ENCODE results near the gene F2RL1. TPM values are rescaled to one million over a fixed set of nuclear protein-coding genes. Genes with fewer than 3 reads are reported as not detected.
"Not testable (repeated sequence)": the region's sequence is repeated elsewhere in the genome, so short reads cannot be mapped to it uniquely, and the experiment has no call there.

F2RL1 gene
- total RNA-seq, 1 donor from 2014 or later: 164 TPM

GRCh38 chr5:76850543-76851145 lies 31.8 kb downstream of the F2RL1 start:
- H4K20me1 ChIP-seq (ENCODE audit: insufficient read depth, low read length): no peaks in the 10 kb centered on the region
- no peaks in the 10 kb centered on the region for H3K27me3 ChIP-seq (ENCODE audit: insufficient read depth, low read length)
- H3K36me3 Mint-ChIP-seq (ENCODE audit: low read depth, unreplicated experiment): peaks cover 1% of the 10 kb centered on the region
- H3K9ac ChIP-seq (ENCODE audit: low read length): no peak overlapping the region
- H3K9me3 ChIP-seq (ENCODE audit: insufficient read depth, low read depth, low read length): no peaks in the 10 kb centered on the region
- H3K4me3 ChIP-seq (ENCODE audit: insufficient read depth, low read depth, low read length): no peak overlapping the region
- FAIRE-seq: no peak
- H2AFZ ChIP-seq (ENCODE audit: low read depth, low read length): no peak overlapping the region
- peaks cover 4% of the 10 kb centered on the region for H3K9me3 Mint-ChIP-seq (ENCODE audit: unreplicated experiment)
- H3K36me3 ChIP-seq (ENCODE audit: insufficient read depth, low read length): no peaks in the 10 kb centered on the region
- DNase-seq (ENCODE audit: low read depth): no peak
- no peaks in the 10 kb centered on the region for H3K4me1 Mint-ChIP-seq (ENCODE audit: low read depth, unreplicated experiment)
- TF ChIP-seq EZH2 (IDR thresholded peaks at IDR 0.05; ENCODE audit: insufficient read depth, low read length): no peak
- TF ChIP-seq, protein P1, sequence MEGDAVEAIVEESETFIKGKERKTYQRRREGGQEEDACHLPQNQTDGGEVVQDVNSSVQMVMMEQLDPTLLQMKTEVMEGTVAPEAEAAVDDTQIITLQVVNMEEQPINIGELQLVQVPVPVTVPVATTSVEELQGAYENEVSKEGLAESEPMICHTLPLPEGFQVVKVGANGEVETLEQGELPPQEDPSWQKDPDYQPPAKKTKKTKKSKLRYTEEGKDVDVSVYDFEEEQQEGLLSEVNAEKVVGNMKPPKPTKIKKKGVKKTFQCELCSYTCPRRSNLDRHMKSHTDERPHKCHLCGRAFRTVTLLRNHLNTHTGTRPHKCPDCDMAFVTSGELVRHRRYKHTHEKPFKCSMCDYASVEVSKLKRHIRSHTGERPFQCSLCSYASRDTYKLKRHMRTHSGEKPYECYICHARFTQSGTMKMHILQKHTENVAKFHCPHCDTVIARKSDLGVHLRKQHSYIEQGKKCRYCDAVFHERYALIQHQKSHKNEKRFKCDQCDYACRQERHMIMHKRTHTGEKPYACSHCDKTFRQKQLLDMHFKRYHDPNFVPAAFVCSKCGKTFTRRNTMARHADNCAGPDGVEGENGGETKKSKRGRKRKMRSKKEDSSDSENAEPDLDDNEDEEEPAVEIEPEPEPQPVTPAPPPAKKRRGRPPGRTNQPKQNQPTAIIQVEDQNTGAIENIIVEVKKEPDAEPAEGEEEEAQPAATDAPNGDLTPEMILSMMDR (IDR thresholded peaks at IDR 0.05; ENCODE audit: insufficient read depth, low read depth, low read length): no peak
- peak overlapping the region; percentile 22 for H3K4me3 Mint-ChIP-seq (ENCODE audit: unreplicated experiment)
- no peaks in the 10 kb centered on the region for H3K4me1 ChIP-seq (ENCODE audit: insufficient read depth, low read length)
- H3K27me3 Mint-ChIP-seq (ENCODE audit: low read depth, unreplicated experiment): no peaks in the 10 kb centered on the region
- peak overlapping the region; percentile 62 for H3K27ac Mint-ChIP-seq (ENCODE audit: unreplicated experiment)
- H3K4me2 ChIP-seq (ENCODE audit: low read length): no peak overlapping the region
- no peaks in the 10 kb centered on the region for H3K79me2 ChIP-seq (ENCODE audit: insufficient read depth, low read length)
- no peak overlapping the region for H3K27ac ChIP-seq (ENCODE audit: low read depth, low read length)

GRCh38 chr5:76851728-76852369 lies 33.0 kb downstream of the F2RL1 start:
- no peak for FAIRE-seq
- Mint-ChIP-seq H3K4me3 (ENCODE audit: unreplicated experiment) (no peak overlapping the region), H3K9me3 (ENCODE audit: unreplicated experiment) (peaks cover 1% of the 10 kb centered on the region), H3K4me1 (ENCODE audit: low read depth, unreplicated experiment) (no peaks in the 10 kb centered on the region), H3K27ac (ENCODE audit: unreplicated experiment) (peak overlapping the region; percentile 12), H3K27me3 (ENCODE audit: low read depth, unreplicated experiment) (no peaks in the 10 kb centered on the region), H3K36me3 (ENCODE audit: low read depth, unreplicated experiment) (peaks cover 2% of the 10 kb centered on the region)
- H2AFZ ChIP-seq (ENCODE audit: low read depth, low read length): no peak overlapping the region
- no peaks in the 10 kb centered on the region for H3K27me3 ChIP-seq (ENCODE audit: insufficient read depth, low read length)
- H3K27ac ChIP-seq (ENCODE audit: low read depth, low read length): no peak overlapping the region
- no peak overlapping the region for H3K9ac ChIP-seq (ENCODE audit: low read length)
- no peak overlapping the region for H3K4me3 ChIP-seq (ENCODE audit: insufficient read depth, low read depth, low read length)
- no peaks in the 10 kb centered on the region for H3K79me2 ChIP-seq (ENCODE audit: insufficient read depth, low read length)
- DNase-seq (ENCODE audit: low read depth): no peak
- H3K9me3 ChIP-seq (ENCODE audit: insufficient read depth, low read depth, low read length): no peaks in the 10 kb centered on the region
- no peak for TF ChIP-seq EZH2 (IDR thresholded peaks at IDR 0.05; ENCODE audit: insufficient read depth, low read length)
- TF ChIP-seq, protein P1 (IDR thresholded peaks at IDR 0.05; ENCODE audit: insufficient read depth, low read depth, low read length): no peak
- no peaks in the 10 kb centered on the region for H4K20me1 ChIP-seq (ENCODE audit: insufficient read depth, low read length)
- no peak overlapping the region for H3K4me2 ChIP-seq (ENCODE audit: low read length)
- H3K4me1 ChIP-seq (ENCODE audit: insufficient read depth, low read length): no peaks in the 10 kb centered on the region
- no peaks in the 10 kb centered on the region for H3K36me3 ChIP-seq (ENCODE audit: insufficient read depth, low read length)

- no peak overlapping the region for H3K9ac ChIP-seq (ENCODE audit: low read length)
- no peaks in the 10 kb centered on the region for H4K20me1 ChIP-seq (ENCODE audit: insufficient read depth, low read length)
- Mint-ChIP-seq H3K36me3 (ENCODE audit: low read depth, unreplicated experiment) (peaks cover 2% of the 10 kb centered on the region), H3K27ac (ENCODE audit: unreplicated experiment) (no peak overlapping the region), H3K27me3 (ENCODE audit: low read depth, unreplicated experiment) (no peaks in the 10 kb centered on the region), H3K4me1 (ENCODE audit: low read depth, unreplicated experiment) (no peaks in the 10 kb centered on the region), H3K4me3 (ENCODE audit: unreplicated experiment) (no peak overlapping the region), H3K9me3 (ENCODE audit: unreplicated experiment) (peaks cover 1% of the 10 kb centered on the region)
- H3K4me2 ChIP-seq (ENCODE audit: low read length): no peak overlapping the region
- H2AFZ ChIP-seq (ENCODE audit: low read depth, low read length): no peak overlapping the region
- no peak overlapping the region for H3K4me3 ChIP-seq (ENCODE audit: insufficient read depth, low read depth, low read length)
- DNase-seq (ENCODE audit: low read depth): no peak
- H3K9me3 ChIP-seq (ENCODE audit: insufficient read depth, low read depth, low read length): no peaks in the 10 kb centered on the region
- H3K36me3 ChIP-seq (ENCODE audit: insufficient read depth, low read length): no peaks in the 10 kb centered on the region
- no peaks in the 10 kb centered on the region for H3K27me3 ChIP-seq (ENCODE audit: insufficient read depth, low read length)
- no peak for TF ChIP-seq EZH2 (IDR thresholded peaks at IDR 0.05; ENCODE audit: insufficient read depth, low read length)
- TF ChIP-seq, protein P1 (IDR thresholded peaks at IDR 0.05; ENCODE audit: insufficient read depth, low read depth, low read length): no peak
- H3K27ac ChIP-seq (ENCODE audit: low read depth, low read length): no peak overlapping the region
- no peaks in the 10 kb centered on the region for H3K4me1 ChIP-seq (ENCODE audit: insufficient read depth, low read length)
- FAIRE-seq: no peak
- no peaks in the 10 kb centered on the region for H3K79me2 ChIP-seq (ENCODE audit: insufficient read depth, low read length)
These were observed 33.9 kb downstream of the F2RL1 start for GRCh38 chr5:76852772-76853171.

- DNase-seq (ENCODE audit: low read depth); H3K4me3 Mint-ChIP-seq (ENCODE audit: unreplicated experiment); H3K36me3 Mint-ChIP-seq (ENCODE audit: low read depth, unreplicated experiment); H3K27ac Mint-ChIP-seq (ENCODE audit: unreplicated experiment); H3K36me3 ChIP-seq (ENCODE audit: insufficient read depth, low read length); H3K9ac ChIP-seq (ENCODE audit: low read length); H3K4me1 Mint-ChIP-seq (ENCODE audit: low read depth, unreplicated experiment); H3K9me3 ChIP-seq (ENCODE audit: insufficient read depth, low read depth, low read length); H2AFZ ChIP-seq (ENCODE audit: low read depth, low read length); H3K4me2 ChIP-seq (ENCODE audit: low read length); H3K27me3 Mint-ChIP-seq (ENCODE audit: low read depth, unreplicated experiment); H3K27me3 ChIP-seq (ENCODE audit: insufficient read depth, low read length); FAIRE-seq; H3K27ac ChIP-seq (ENCODE audit: low read depth, low read length); H3K4me1 ChIP-seq (ENCODE audit: insufficient read depth, low read length); H3K9me3 Mint-ChIP-seq (ENCODE audit: unreplicated experiment); H3K4me3 ChIP-seq (ENCODE audit: insufficient read depth, low read depth, low read length); H3K79me2 ChIP-seq (ENCODE audit: insufficient read depth, low read length); H4K20me1 ChIP-seq (ENCODE audit: insufficient read depth, low read length): not testable (repeated sequence)
These were observed 34.9 kb downstream of the F2RL1 start for GRCh38 chr5:76853741-76854140.
